Loucy (cell line): Measurements from ENCODE around the gene NOP58.

Experiments
- CTCF ChIP-seq: fragments of 200-600 bp; sonication (generic); conservative IDR thresholded peaks from 2 replicates; pipeline ENCODE4 v1.5.1; 2014; ENCODE audit warnings: mild to moderate bottlenecking, antibody characterized with exemption, low read length
- EZH2phosphoT487 ChIP-seq: fragments of 200-600 bp; IDR thresholded peaks from 2 replicates; pipeline ENCODE4 v1.6.1; 2018; ENCODE audit warnings: antibody characterized with exemption, mild to moderate bottlenecking, moderate library complexity, borderline replicate concordance

- TF ChIP-seq CTCF, result no peak
- TF ChIP-seq EZH2phosphoT487, result no peak
These were observed 24.8 kb downstream of the NOP58 start for GRCh38 chr2:202290316-202290715.
